Panc1 (cell line): ENCODE results near the gene HORMAD1. TPM values are rescaled to one million over a fixed set of nuclear protein-coding genes. Genes with fewer than 3 reads are reported as not detected.

Experiments used
- ATAC-seq: fragments of 200-7000 bp; cut with Tn5 transposase; 2 replicates; pipeline ENCODE4 v1.9.1; 2020; ENCODE audit warnings: mild to moderate bottlenecking, moderate library complexity
- BruUV-seq: library from RNA; stranded (reverse); fragments of 400-500 nt; replicated peaks from 2 replicates; lab custom pipeline; 2021; lab: Mats Ljungman, UMichigan
- CTCF ChIA-PET: fragments of 300-600 bp; sonication (Branson Sonifier 250); formaldehyde crosslinking; loops from one replicate; lab custom pipeline; 2022; ENCODE audit warnings: antibody characterized with exemption; lab: Charles Lee
- POLR2A ChIA-PET: fragments of 300-600 bp; sonication (Branson Sonifier 250); formaldehyde crosslinking; loops from one replicate; lab custom pipeline; 2022; ENCODE audit warnings: antibody characterized with exemption; lab: Charles Lee
- DNase-seq: peaks from one replicate; pipeline ENCODE4 v3.0.0-alpha.2; 2010; ENCODE audit warnings: low read depth, low spot score
- H3K27ac ChIP-seq: 2 replicates; pipeline ENCODE4 v1.5.1; 2011; ENCODE audit warnings: mild to moderate bottlenecking, low read length, inconsistent platforms
- H3K27me3 ChIP-seq: fragments of 200-500 bp; sonication (Bioruptor generic); 2 replicates; pipeline ENCODE4 v1.6.0; 2014; ENCODE audit warnings: low read length, inconsistent platforms; ENCODE audit not compliant: control insufficient read depth, insufficient read depth
- H3K36me3 ChIP-seq: fragments of 200-500 bp; sonication (Bioruptor generic); 2 replicates; pipeline ENCODE4 v1.5.1; 2014; ENCODE audit warnings: inconsistent platforms, mild to moderate bottlenecking, low read length, moderate library complexity; ENCODE audit not compliant: control insufficient read depth, insufficient read depth
- H3K4me1 ChIP-seq: 2 replicates; pipeline ENCODE4 v1.5.1; 2011; ENCODE audit warnings: inconsistent platforms, mild to moderate bottlenecking, low read length, moderate library complexity; ENCODE audit not compliant: control insufficient read depth, insufficient read depth
- H3K4me3 ChIP-seq, 2 experiments: 2 replicates each; pipeline ENCODE4 v1.5.1; 2011 to 2012; ENCODE audit warnings: low read depth in 2 of 2, low read length in 2 of 2, mild to moderate bottlenecking in 2 of 2, inconsistent platforms in 1 of 2, moderate library complexity in 1 of 2
- H3K9me3 ChIP-seq: fragments of 200-500 bp; sonication (Bioruptor generic); 2 replicates; pipeline ENCODE4 v1.5.1; 2014; ENCODE audit warnings: low read depth, mild to moderate bottlenecking, inconsistent platforms, low read length, moderate library complexity; ENCODE audit not compliant: control insufficient read depth, insufficient read depth
- POLR2AphosphoS5 ChIP-seq: IDR thresholded peaks from 2 replicates; pipeline ENCODE4 v1.6.1; 2012; ENCODE audit warnings: mild to moderate bottlenecking, low read depth, low read length, moderate library complexity
- SIN3A ChIP-seq: IDR thresholded peaks from 2 replicates; pipeline ENCODE4 v1.6.1; 2012; ENCODE audit warnings: low read depth, mild to moderate bottlenecking, low read length, moderate library complexity, borderline replicate concordance; ENCODE audit not compliant: insufficient read depth
- TCF7L2 ChIP-seq: IDR thresholded peaks from 2 replicates; pipeline ENCODE4 v1.6.1; 2011; ENCODE audit warnings: mild to moderate bottlenecking, low read depth, low read length, inconsistent platforms
- in situ Hi-C: cut with HindIII; loops from 2 replicates; pipeline ENCODE4 v1.10.0; 2016; ENCODE audit warnings: low sequenced_read_pairs, low pct_unique_long_range_greater_than_20kb
- intact Hi-C: fragments of 100-400 bp; cut with micrococcal nuclease; formaldehyde crosslinking; loops from one replicate; pipeline ENCODE4 v1.10.0; 2022; ENCODE audit not compliant: unreplicated experiment
- total RNA-seq: library from RNA; stranded (reverse); gene quantifications from one replicate; pipeline ENCODE4 v1.2.1, GENCODE V29; 2021; ENCODE audit not compliant: unreplicated experiment
- TF ChIP-seq, protein P1 (sequence below): fragments of 450-650 bp; IDR thresholded peaks from 2 replicates; pipeline ENCODE4 v1.5.1; 2017; ENCODE audit warnings: mild to moderate bottlenecking
- TF ChIP-seq, protein P2 (sequence below), 2 experiments: IDR thresholded peaks; 2 replicates each; pipeline ENCODE4 v1.6.1; 2011 to 2012; ENCODE audit warnings: low read depth in 2 of 2, control low read depth in 1 of 2, low read length in 1 of 2, mild to moderate bottlenecking in 1 of 2, moderate library complexity in 1 of 2; ENCODE audit not compliant: insufficient read depth in 1 of 2

Gene HORMAD1
- total RNA-seq, 1 experiment from 2014 or later, result not detected

DNA sequence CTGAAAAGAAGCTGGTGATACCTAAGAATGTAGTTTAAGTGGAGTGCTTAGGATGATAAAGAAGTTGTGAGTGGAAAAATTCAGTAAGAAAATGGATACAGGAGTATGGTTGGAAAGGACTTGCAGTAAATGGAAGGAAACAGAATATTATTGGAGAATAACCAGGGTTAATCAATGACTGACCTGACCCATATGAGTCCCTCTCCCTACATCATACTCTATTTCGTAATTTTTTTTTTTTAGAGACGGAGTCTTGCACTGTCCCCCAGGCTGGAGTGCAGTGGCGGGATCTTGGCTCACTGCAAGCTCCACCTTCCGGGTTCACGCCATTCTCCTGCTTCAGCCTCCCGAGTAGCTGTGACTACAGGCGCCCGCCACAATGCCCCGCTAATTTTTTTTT lies 57.9 kb downstream of the HORMAD1 start:
- ChIA-PET POLR2A (no interaction called here), CTCF (no interaction called here)
- intact Hi-C loops, result no loop called here
- H3K4me3 ChIP-seq, result no peak overlapping the region
- in situ Hi-C loops, result no loop called here
- no peak overlapping the region for H3K27ac ChIP-seq
- TF ChIP-seq TCF7L2 (no peak), SIN3A (no peak), POLR2AphosphoS5 (no peak)
- TF ChIP-seq, protein P1, sequence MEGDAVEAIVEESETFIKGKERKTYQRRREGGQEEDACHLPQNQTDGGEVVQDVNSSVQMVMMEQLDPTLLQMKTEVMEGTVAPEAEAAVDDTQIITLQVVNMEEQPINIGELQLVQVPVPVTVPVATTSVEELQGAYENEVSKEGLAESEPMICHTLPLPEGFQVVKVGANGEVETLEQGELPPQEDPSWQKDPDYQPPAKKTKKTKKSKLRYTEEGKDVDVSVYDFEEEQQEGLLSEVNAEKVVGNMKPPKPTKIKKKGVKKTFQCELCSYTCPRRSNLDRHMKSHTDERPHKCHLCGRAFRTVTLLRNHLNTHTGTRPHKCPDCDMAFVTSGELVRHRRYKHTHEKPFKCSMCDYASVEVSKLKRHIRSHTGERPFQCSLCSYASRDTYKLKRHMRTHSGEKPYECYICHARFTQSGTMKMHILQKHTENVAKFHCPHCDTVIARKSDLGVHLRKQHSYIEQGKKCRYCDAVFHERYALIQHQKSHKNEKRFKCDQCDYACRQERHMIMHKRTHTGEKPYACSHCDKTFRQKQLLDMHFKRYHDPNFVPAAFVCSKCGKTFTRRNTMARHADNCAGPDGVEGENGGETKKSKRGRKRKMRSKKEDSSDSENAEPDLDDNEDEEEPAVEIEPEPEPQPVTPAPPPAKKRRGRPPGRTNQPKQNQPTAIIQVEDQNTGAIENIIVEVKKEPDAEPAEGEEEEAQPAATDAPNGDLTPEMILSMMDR, result no peak
- TF ChIP-seq, protein P2, sequence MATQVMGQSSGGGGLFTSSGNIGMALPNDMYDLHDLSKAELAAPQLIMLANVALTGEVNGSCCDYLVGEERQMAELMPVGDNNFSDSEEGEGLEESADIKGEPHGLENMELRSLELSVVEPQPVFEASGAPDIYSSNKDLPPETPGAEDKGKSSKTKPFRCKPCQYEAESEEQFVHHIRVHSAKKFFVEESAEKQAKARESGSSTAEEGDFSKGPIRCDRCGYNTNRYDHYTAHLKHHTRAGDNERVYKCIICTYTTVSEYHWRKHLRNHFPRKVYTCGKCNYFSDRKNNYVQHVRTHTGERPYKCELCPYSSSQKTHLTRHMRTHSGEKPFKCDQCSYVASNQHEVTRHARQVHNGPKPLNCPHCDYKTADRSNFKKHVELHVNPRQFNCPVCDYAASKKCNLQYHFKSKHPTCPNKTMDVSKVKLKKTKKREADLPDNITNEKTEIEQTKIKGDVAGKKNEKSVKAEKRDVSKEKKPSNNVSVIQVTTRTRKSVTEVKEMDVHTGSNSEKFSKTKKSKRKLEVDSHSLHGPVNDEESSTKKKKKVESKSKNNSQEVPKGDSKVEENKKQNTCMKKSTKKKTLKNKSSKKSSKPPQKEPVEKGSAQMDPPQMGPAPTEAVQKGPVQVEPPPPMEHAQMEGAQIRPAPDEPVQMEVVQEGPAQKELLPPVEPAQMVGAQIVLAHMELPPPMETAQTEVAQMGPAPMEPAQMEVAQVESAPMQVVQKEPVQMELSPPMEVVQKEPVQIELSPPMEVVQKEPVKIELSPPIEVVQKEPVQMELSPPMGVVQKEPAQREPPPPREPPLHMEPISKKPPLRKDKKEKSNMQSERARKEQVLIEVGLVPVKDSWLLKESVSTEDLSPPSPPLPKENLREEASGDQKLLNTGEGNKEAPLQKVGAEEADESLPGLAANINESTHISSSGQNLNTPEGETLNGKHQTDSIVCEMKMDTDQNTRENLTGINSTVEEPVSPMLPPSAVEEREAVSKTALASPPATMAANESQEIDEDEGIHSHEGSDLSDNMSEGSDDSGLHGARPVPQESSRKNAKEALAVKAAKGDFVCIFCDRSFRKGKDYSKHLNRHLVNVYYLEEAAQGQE (IDR thresholded peaks at IDR 0.05; ENCODE audit: insufficient read depth in 1 of 2, low read depth in 2 of 2, low read length in 1 of 2), result no peak
- H3K4me1 ChIP-seq, result no peaks in the 10 kb centered on the region
- H3K9me3 ChIP-seq, result no peaks in the 10 kb centered on the region
- DNase-seq (no peak), ATAC-seq (no peak)
- no TSS peak for BruUV-seq
- no peaks in the 10 kb centered on the region for H3K27me3 ChIP-seq
- no peaks in the 10 kb centered on the region; the same call in 1 of the 2 replicates for H3K36me3 ChIP-seq

DNA sequence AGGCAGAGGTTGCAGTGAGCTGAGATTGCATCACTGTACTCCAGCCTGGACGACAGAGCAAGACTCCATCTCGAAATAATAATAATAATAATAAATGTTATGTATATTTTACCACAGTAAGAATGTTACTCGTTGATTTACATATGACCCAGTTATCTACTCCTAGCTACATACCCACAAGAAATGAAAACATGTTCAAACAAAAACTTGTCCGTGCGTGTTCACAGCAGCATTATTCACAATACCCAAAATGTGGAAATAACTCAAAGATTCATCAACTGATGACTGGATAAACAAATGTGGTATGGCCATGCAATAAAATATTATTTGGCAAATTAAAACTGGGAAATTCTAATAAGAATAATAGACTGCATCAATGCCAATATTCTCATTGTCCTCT lies 59.5 kb downstream of the HORMAD1 start:
- no peaks in the 10 kb centered on the region for H3K27me3 ChIP-seq
- no peak for TF ChIP-seq TCF7L2
- no peak for TF ChIP-seq SIN3A
- TF ChIP-seq, protein P2 (IDR thresholded peaks at IDR 0.05; ENCODE audit: insufficient read depth in 1 of 2, low read depth in 2 of 2, low read length in 1 of 2), result no peak
- no peak for TF ChIP-seq POLR2AphosphoS5
- TF ChIP-seq, protein P1, result no peak
- no peaks in the 10 kb centered on the region for H3K9me3 ChIP-seq
- H3K36me3 ChIP-seq, result no peaks in the 10 kb centered on the region; the same call in 1 of the 2 replicates
- no peak overlapping the region for H3K4me3 ChIP-seq
- no TSS peak for BruUV-seq
- ATAC-seq, result no peak
- intact Hi-C loops, result no loop called here
- CTCF ChIA-PET, result no interaction called here
- POLR2A ChIA-PET, result no interaction called here
- in situ Hi-C loops, result no loop called here
- DNase-seq, result no peak
- no peaks in the 10 kb centered on the region for H3K4me1 ChIP-seq
- H3K27ac ChIP-seq, result no peak overlapping the region
